ENCODE results near the gene KCNH2. TPM values are rescaled to one million over a fixed set of nuclear protein-coding genes. Genes with fewer than 3 reads are reported as not detected.
A peak's percentile ranks its signal among the peaks of the same experiment; 100 is the strongest.

KCNH2 gene
- total and polyA plus RNA-seq, 2 of the 13 experiments (the other 11 are each of a cell fraction or from before 2014, with no cell fraction given) = 0.09 to 0.11 TPM

DNA sequence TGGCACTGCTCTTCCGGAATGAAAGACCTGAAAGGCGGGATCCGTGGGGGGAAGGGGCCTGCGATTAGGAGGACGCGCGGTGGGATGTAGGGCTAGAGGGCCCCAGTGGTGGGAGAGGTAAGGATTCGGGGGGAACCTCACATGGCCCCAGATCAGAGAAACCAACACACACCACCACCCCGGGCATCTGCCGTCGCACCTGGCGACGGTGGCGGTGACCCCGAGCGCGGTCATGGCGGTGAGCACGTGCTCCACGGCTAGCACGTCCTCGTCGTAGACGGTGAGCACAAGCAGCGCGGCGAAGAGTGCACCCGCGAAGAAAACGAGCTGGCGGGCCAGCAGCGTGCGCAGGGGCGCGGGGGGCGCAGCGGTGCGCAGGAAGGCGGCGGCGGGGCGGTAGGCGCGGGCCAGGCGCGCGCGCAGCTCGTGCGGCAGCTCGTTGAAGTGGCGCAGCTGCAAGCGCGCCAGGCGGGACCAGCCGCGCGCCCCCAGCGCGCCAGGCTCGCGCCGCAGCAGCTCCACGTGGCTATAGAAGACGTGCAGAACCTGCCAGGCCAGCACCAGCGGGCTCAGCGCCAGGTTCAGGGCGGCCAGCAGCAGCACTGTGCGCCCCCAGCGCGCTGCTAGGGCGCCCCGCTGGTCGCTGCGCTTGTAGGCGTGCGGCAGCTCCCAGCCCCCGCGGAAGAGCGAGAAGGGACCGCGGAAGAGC, 40.5 kb upstream of the KCNH2 start (continued):
- TF ChIP-seq MYC (CRISPR knock-in tag; IDR thresholded peaks at IDR 0.05; ENCODE audit: borderline replicate concordance) (peak; percentile 41), MAFK (conservative IDR thresholded peaks at IDR 0.05 in 1 of 2, IDR thresholded peaks at IDR 0.05 in 1 of 2; ENCODE audit: low read length in 2 of 2) (no peak), RBM39 (IDR thresholded peaks at IDR 0.05; ENCODE audit: low read depth, low read length, poor library complexity, severe bottlenecking) (peak; percentile 16), HIVEP1 (CRISPR knock-in tag; IDR thresholded peaks at IDR 0.05) (0 out of 2 replicates have a peak, but pooled peaks have one; percentile 9), ZFX (CRISPR knock-in tag; IDR thresholded peaks at IDR 0.05; ENCODE audit: low read depth) (no peak), MIER2 (CRISPR knock-in tag; IDR thresholded peaks at IDR 0.05) (no peak), JUN (CRISPR knock-in tag; IDR thresholded peaks at IDR 0.05) (no peak), SRSF4 (IDR thresholded peaks at IDR 0.05; ENCODE audit: low read depth, low read length, poor library complexity, severe bottlenecking) (no peak), NCOR1 (IDR thresholded peaks at IDR 0.05; ENCODE audit: borderline replicate concordance, low read length) (no peak), REXO4 (CRISPR knock-in tag; IDR thresholded peaks at IDR 0.05; ENCODE audit: borderline replicate concordance) (no peak), NFIB (CRISPR knock-in tag; IDR thresholded peaks at IDR 0.05; ENCODE audit: borderline replicate concordance) (no peak), HES4 (CRISPR knock-in tag; IDR thresholded peaks at IDR 0.05; ENCODE audit: borderline replicate concordance) (no peak)
- TF ChIP-seq, protein P1, sequence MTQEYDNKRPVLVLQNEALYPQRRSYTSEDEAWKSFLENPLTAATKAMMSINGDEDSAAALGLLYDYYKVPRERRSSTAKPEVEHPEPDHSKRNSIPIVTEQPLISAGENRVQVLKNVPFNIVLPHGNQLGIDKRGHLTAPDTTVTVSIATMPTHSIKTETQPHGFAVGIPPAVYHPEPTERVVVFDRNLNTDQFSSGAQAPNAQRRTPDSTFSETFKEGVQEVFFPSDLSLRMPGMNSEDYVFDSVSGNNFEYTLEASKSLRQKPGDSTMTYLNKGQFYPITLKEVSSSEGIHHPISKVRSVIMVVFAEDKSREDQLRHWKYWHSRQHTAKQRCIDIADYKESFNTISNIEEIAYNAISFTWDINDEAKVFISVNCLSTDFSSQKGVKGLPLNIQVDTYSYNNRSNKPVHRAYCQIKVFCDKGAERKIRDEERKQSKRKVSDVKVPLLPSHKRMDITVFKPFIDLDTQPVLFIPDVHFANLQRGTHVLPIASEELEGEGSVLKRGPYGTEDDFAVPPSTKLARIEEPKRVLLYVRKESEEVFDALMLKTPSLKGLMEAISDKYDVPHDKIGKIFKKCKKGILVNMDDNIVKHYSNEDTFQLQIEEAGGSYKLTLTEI (CRISPR knock-in tag; conservative IDR thresholded peaks at IDR 0.05) = no peak
- TF ChIP-seq, protein P2, sequence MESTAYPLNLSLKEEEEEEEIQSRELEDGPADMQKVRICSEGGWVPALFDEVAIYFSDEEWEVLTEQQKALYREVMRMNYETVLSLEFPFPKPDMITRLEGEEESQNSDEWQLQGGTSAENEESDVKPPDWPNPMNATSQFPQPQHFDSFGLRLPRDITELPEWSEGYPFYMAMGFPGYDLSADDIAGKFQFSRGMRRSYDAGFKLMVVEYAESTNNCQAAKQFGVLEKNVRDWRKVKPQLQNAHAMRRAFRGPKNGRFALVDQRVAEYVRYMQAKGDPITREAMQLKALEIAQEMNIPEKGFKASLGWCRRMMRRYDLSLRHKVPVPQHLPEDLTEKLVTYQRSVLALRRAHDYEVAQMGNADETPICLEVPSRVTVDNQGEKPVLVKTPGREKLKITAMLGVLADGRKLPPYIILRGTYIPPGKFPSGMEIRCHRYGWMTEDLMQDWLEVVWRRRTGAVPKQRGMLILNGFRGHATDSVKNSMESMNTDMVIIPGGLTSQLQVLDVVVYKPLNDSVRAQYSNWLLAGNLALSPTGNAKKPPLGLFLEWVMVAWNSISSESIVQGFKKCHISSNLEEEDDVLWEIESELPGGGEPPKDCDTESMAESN (CRISPR knock-in tag; conservative IDR thresholded peaks at IDR 0.05) = 0 out of 2 replicates have a peak, but pooled peaks have one; percentile 2
- TF ChIP-seq, protein P3, sequence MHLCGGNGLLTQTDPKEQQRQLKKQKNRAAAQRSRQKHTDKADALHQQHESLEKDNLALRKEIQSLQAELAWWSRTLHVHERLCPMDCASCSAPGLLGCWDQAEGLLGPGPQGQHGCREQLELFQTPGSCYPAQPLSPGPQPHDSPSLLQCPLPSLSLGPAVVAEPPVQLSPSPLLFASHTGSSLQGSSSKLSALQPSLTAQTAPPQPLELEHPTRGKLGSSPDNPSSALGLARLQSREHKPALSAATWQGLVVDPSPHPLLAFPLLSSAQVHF (CRISPR knock-in tag; IDR thresholded peaks at IDR 0.05) = no peak; the same call in 1 of the 2 replicates
- TF ChIP-seq, protein P4, sequence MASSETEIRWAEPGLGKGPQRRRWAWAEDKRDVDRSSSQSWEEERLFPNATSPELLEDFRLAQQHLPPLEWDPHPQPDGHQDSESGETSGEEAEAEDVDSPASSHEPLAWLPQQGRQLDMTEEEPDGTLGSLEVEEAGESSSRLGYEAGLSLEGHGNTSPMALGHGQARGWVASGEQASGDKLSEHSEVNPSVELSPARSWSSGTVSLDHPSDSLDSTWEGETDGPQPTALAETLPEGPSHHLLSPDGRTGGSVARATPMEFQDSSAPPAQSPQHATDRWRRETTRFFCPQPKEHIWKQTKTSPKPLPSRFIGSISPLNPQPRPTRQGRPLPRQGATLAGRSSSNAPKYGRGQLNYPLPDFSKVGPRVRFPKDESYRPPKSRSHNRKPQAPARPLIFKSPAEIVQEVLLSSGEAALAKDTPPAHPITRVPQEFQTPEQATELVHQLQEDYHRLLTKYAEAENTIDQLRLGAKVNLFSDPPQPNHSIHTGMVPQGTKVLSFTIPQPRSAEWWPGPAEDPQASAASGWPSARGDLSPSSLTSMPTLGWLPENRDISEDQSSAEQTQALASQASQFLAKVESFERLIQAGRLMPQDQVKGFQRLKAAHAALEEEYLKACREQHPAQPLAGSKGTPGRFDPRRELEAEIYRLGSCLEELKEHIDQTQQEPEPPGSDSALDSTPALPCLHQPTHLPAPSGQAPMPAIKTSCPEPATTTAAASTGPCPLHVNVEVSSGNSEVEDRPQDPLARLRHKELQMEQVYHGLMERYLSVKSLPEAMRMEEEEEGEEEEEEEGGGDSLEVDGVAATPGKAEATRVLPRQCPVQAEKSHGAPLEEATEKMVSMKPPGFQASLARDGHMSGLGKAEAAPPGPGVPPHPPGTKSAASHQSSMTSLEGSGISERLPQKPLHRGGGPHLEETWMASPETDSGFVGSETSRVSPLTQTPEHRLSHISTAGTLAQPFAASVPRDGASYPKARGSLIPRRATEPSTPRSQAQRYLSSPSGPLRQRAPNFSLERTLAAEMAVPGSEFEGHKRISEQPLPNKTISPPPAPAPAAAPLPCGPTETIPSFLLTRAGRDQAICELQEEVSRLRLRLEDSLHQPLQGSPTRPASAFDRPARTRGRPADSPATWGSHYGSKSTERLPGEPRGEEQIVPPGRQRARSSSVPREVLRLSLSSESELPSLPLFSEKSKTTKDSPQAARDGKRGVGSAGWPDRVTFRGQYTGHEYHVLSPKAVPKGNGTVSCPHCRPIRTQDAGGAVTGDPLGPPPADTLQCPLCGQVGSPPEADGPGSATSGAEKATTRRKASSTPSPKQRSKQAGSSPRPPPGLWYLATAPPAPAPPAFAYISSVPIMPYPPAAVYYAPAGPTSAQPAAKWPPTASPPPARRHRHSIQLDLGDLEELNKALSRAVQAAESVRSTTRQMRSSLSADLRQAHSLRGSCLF (CRISPR knock-in tag; IDR thresholded peaks at IDR 0.05; ENCODE audit: borderline replicate concordance) = no peak
- TF ChIP-seq, protein P5, sequence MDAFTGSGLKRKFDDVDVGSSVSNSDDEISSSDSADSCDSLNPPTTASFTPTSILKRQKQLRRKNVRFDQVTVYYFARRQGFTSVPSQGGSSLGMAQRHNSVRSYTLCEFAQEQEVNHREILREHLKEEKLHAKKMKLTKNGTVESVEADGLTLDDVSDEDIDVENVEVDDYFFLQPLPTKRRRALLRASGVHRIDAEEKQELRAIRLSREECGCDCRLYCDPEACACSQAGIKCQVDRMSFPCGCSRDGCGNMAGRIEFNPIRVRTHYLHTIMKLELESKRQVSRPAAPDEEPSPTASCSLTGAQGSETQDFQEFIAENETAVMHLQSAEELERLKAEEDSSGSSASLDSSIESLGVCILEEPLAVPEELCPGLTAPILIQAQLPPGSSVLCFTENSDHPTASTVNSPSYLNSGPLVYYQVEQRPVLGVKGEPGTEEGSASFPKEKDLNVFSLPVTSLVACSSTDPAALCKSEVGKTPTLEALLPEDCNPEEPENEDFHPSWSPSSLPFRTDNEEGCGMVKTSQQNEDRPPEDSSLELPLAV (CRISPR knock-in tag; conservative IDR thresholded peaks at IDR 0.05; ENCODE audit: low read depth) = 0 out of 2 replicates have a peak, but pooled peaks have one; percentile 45

Measured in HepG2 (cell line).